K562 (cell line): ENCODE data around the gene GNAI3. TPM values are rescaled to one million over a fixed set of nuclear protein-coding genes. Genes with fewer than 3 reads are reported as not detected.

ENCODE experiments used
- ATAC-seq: fragments of 200-7000 bp; cut with Tn5 transposase; 3 replicates; pipeline ENCODE4 v1.9.1; 2020; ENCODE audit warnings: moderate library complexity
- BruUV-seq: library from RNA; stranded (reverse); fragments of 400-500 nt; replicated peaks from 2 replicates; lab custom pipeline; 2021; lab: Mats Ljungman, UMichigan
- CTCF ChIA-PET: fragments of 300-600 bp; formaldehyde crosslinking; extraction: SDS; loops from one replicate; lab custom pipeline; 2021; ENCODE audit warnings: low intra/inter-chr PET ratio; lab: Yijun Ruan, JAX
- POLR2A ChIA-PET: fragments of 300-600, 350-650 bp; sonication (Branson Sonifier 250); formaldehyde crosslinking; extraction: SDS; loops from one replicate; lab custom pipeline; 2021; ENCODE audit warnings: antibody characterized with exemption, inconsistent platforms; lab: Yijun Ruan, JAX
- DNase-seq, 4 experiments: peaks; one replicate each; pipeline versions ENCODE4 v3.0.0 to v3.0.0-alpha.2; 2011 to 2018; ENCODE audit warnings: low spot score in 3 of 4, mixed read lengths in 3 of 4; ENCODE audit errors: extremely low read depth in 1 of 4
- FAIRE-seq: peaks from 2 replicates; lab custom pipeline; 2011; peaks lifted over from hg19 to GRCh38; lab: Jason Lieb, UNC
- H2AFZ ChIP-seq: 2 replicates; pipeline ENCODE4 v1.6.0; 2011; ENCODE audit warnings: low read depth, low read length, control low read depth, inconsistent platforms
- H3K27ac ChIP-seq: fragments of 200-600 bp; 3 replicates; pipeline ENCODE4 v1.8.0; 2011; ENCODE audit warnings: low read depth, mild to moderate bottlenecking, control low read depth, inconsistent platforms, low read length, moderate library complexity, mixed read lengths; ENCODE audit errors: extremely low read depth
- H3K27me3 ChIP-seq, 2 experiments: fragments of 300-600 bp in 1 of 2; 2 replicates in 1 of 2; 3 replicates in 1 of 2; pipeline versions ENCODE4 v1.6.0 to v1.8.0; 2011; ENCODE audit warnings: inconsistent platforms in 2 of 2, low read length in 2 of 2, mild to moderate bottlenecking in 1 of 2, mixed read lengths in 1 of 2, moderate library complexity in 1 of 2; ENCODE audit not compliant: control insufficient read depth in 2 of 2, insufficient read depth in 2 of 2
- H3K36me3 ChIP-seq: fragments of 300-600 bp; 3 replicates; pipeline ENCODE4 v1.8.0; 2011; ENCODE audit warnings: mild to moderate bottlenecking, low read length, inconsistent platforms; ENCODE audit not compliant: control insufficient read depth, insufficient read depth
- H3K4me1 ChIP-seq, 2 experiments: fragments of 200-600 bp in 1 of 2; replicated peaks in 1 of 2; 2 replicates in 1 of 2; 3 replicates in 1 of 2; pipeline versions ENCODE4 v1.5.1 to v1.8.0; 2011; ENCODE audit warnings: inconsistent platforms in 2 of 2, low read length in 2 of 2, mild to moderate bottlenecking in 1 of 2, mixed read lengths in 1 of 2, moderate library complexity in 1 of 2; ENCODE audit not compliant: control insufficient read depth in 2 of 2, insufficient read depth in 2 of 2
- H3K4me2 ChIP-seq: 2 replicates; pipeline ENCODE4 v1.6.1; 2011; ENCODE audit warnings: low read length, control low read depth, inconsistent platforms, mixed read lengths; ENCODE audit not compliant: insufficient read depth
- H3K4me3 ChIP-seq: fragments of 200-600 bp; sonication (generic), shearing (Covaris generic); 2 replicates; pipeline ENCODE4 v1.5.1; 2016; ENCODE audit warnings: control low read depth, inconsistent platforms
- H3K79me2 ChIP-seq: fragments of 200-600 bp; 3 replicates; pipeline ENCODE4 v1.8.0; 2011; ENCODE audit warnings: low read length, inconsistent platforms; ENCODE audit not compliant: control insufficient read depth, insufficient read depth
- H3K9ac ChIP-seq, 2 experiments: 2 replicates each; pipeline versions ENCODE4 v1.6.0 to v1.6.1; 2011; ENCODE audit warnings: low read depth in 2 of 2, low read length in 2 of 2, control low read depth in 1 of 2, inconsistent platforms in 1 of 2, mild to moderate bottlenecking in 1 of 2, mixed read lengths in 1 of 2; ENCODE audit not compliant: insufficient read depth in 1 of 2
- H3K9me1 ChIP-seq: one replicate; pipeline ENCODE4 v1.6.0; 2011; ENCODE audit warnings: inconsistent platforms, mild to moderate bottlenecking, low read length, moderate library complexity; ENCODE audit not compliant: control insufficient read depth, insufficient read depth
- H3K9me3 ChIP-seq: replicated peaks from 2 replicates; pipeline ENCODE4 v1.5.1; 2011; ENCODE audit warnings: low read depth, low read length, inconsistent platforms; ENCODE audit not compliant: control insufficient read depth, insufficient read depth
- H4K20me1 ChIP-seq: replicated peaks from 2 replicates; pipeline ENCODE4 v1.6.1; 2011; ENCODE audit warnings: low read length, inconsistent platforms, mixed read lengths; ENCODE audit not compliant: control insufficient read depth, insufficient read depth
- CC2D1A ChIP-seq: fragments of 450-650 bp; IDR thresholded peaks from 2 replicates; pipeline ENCODE4 v1.6.1; 2017; ENCODE audit warnings: mild to moderate bottlenecking
- FOXJ3 ChIP-seq: sonication (generic); formaldehyde crosslinking; IDR thresholded peaks from 2 replicates; pipeline ENCODE4 v1.4.0; 2020; ENCODE audit warnings: mild to moderate bottlenecking, missing genetic modification reagents
- HNRNPH1 ChIP-seq: fragments of 200-400 bp; formaldehyde crosslinking; optimal IDR thresholded peaks from 2 replicates; pipeline ENCODE3; 2017; ENCODE audit warnings: low read depth, mild to moderate bottlenecking, low read length, moderate library complexity
- KLF6 ChIP-seq: fragments of 250-450 bp; sonication (Bioruptor Pico); IDR thresholded peaks from 2 replicates; pipeline ENCODE4 v1.4.0; 2020; ENCODE audit warnings: mild to moderate bottlenecking, moderate library complexity, borderline replicate concordance
- NBN ChIP-seq: fragments of 450-650 bp; IDR thresholded peaks from 2 replicates; pipeline ENCODE4 v1.6.1; 2016; ENCODE audit warnings: low read depth, mild to moderate bottlenecking
- PRPF4 ChIP-seq: fragments of 200-400 bp; formaldehyde crosslinking; IDR thresholded peaks from one replicate; pipeline ENCODE4 v1.6.1; 2017; ENCODE audit warnings: low read length, low read depth, mild to moderate bottlenecking; ENCODE audit not compliant: insufficient read depth, poor library complexity, severe bottlenecking
- RAD21 ChIP-seq, 2 experiments: fragments of 250-450 bp in 1 of 2; fragments of 450-650 bp in 1 of 2; sonication (Bioruptor Pico) in 1 of 2; formaldehyde crosslinking in 1 of 2; IDR thresholded peaks in 1 of 2; conservative IDR thresholded peaks in 1 of 2; 2 replicates each; pipeline versions ENCODE4 v1.4.0 to v1.8.0; 2020 to 2022; ENCODE audit warnings: mild to moderate bottlenecking in 2 of 2, moderate library complexity in 1 of 2
- TCF7L2 ChIP-seq: fragments of 150-350 bp; IDR thresholded peaks from 2 replicates; pipeline ENCODE4 v1.6.1; 2016; ENCODE audit warnings: low read depth, mild to moderate bottlenecking, low read length, moderate library complexity
- ZNF445 ChIP-seq: fragments of 250-450 bp; sonication (Bioruptor Pico); IDR thresholded peaks from 2 replicates; pipeline ENCODE4 v1.4.0; 2020; ENCODE audit warnings: low read depth, mild to moderate bottlenecking, moderate library complexity
- WGBS: fragments of 100-300 bp; shearing (Covaris generic); methylation state at CpG from one replicate; pipeline ENCODE4 v1.1.6; 2016; ENCODE audit warnings: low coverage, mixed read lengths; ENCODE audit not compliant: insufficient coverage; ENCODE audit errors: missing lambda C conversion rate; 5-methylcytosine and 5-hydroxymethylcytosine counted together
- in situ Hi-C: fragments of 300-500 bp; cut with MboI; formaldehyde crosslinking; loops from 4 replicates; pipeline ENCODE4 v1.15.0; 2018; ENCODE audit warnings: inconsistent platforms, mixed read lengths
- intact Hi-C: fragments of 100-400 bp; cut with micrococcal nuclease; formaldehyde crosslinking; loops from 2 replicates; pipeline ENCODE4 v1.14.2; 2022
- polyA plus RNA-seq, 8 experiments: library from polyadenylated mRNA; depleted of rRNA in 4 of 8; stranded (reverse) in 5 of 8; unstranded in 3 of 8; fragments of >200 nt; fragmentation: Nextera tagmentation in 2 of 8; fragmentation: Illumina TruSeq in 1 of 8; extraction: Ambion mirVana in 2 of 8; extraction: Trizol in 1 of 8; gene quantifications; 2 replicates each; pipeline versions ENCODE4 v1.2.1 to v1.2.3, GENCODE V29; 2011 to 2014; ENCODE audit warnings: inconsistent platforms in 1 of 8, missing spikeins in 1 of 8
- total RNA-seq, 7 experiments: library from RNA; depleted of rRNA in 6 of 7; stranded (reverse); fragments of >200 nt in 6 of 7; fragmentation: Illumina TruSeq in 2 of 7; extraction: Trizol in 2 of 7; gene quantifications; 2 replicates each; pipeline versions ENCODE4 v1.2.1 to v1.2.3, GENCODE V29; 2011 to 2021; ENCODE audit warnings: low replicate concordance in 1 of 7
- TF ChIP-seq, protein P1 (sequence below): fragments of 450-650 bp; IDR thresholded peaks from 2 replicates; pipeline ENCODE4 v1.6.1; 2017; ENCODE audit warnings: mild to moderate bottlenecking, moderate library complexity
- TF ChIP-seq, protein P2 (sequence below): fragments of 250-450 bp; sonication (Bioruptor Pico); IDR thresholded peaks from 2 replicates; pipeline ENCODE4 v1.5.0; 2021; ENCODE audit warnings: mild to moderate bottlenecking, moderate library complexity

GNAI3 gene
- total and polyA plus RNA-seq, 9 of the 15 experiments (the other 6 are each of a cell fraction or from before 2014, with no cell fraction given) = 6.3 to 13.2 (median 8.9) TPM

DNA sequence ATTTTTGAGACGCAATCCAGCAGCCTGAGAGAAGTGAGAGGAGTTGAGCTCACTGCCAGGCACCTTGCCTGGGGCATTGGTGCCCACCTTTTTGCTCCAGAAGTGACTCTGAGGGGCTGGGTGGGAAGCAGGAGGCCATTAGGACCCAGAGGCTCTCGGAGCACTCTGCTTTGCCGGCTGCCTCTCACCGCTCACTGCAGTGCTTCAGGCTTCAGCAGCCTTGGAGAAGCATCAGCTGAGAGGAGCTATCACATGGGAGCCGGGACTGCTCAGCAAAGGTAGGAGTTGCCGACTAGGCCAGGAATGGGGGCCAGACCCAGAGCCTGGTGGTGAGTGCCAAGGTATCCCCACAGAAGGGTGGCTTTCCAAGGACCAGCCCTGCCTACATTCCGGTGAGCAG is 8.7 kb upstream of the GNAI3 start, which contains the start of gene GPR61:
TSS of gene GPR61 (plus strand) at position 197 of the 400 bp plus-strand sequence. CDS start 3,151 bp downstream, outside the sequence.
- Histone ChIP-seq H3K9ac (peak within 1 kb of the TSS in 1 of 2 experiments; percentile 12; a peak in 1 of 4 replicates), H3K4me3 (no peak within 1 kb of the TSS), H3K9me1 (no peaks in the 10 kb centered on the region), H3K9me3 (no peaks in the 10 kb centered on the region), H3K36me3 (no peaks in the 10 kb centered on the region), H3K4me2 (no peak within 1 kb of the TSS), H3K27ac (no peak within 1 kb of the TSS), H2AFZ (no peak within 1 kb of the TSS), H3K4me1 (peaks cover 2 to 16% of the 10 kb centered on the region in 2 experiments; a peak in 3 of 5 replicates), H3K27me3 (peaks cover 2 to 13% of the 10 kb centered on the region in 2 experiments; a peak in 2 of 5 replicates), H4K20me1 (no peaks in the 10 kb centered on the region), H3K79me2 (no peaks in the 10 kb centered on the region)
- no peak for TF ChIP-seq CC2D1A
- no peak for TF ChIP-seq PRPF4
- TF ChIP-seq, protein P1, sequence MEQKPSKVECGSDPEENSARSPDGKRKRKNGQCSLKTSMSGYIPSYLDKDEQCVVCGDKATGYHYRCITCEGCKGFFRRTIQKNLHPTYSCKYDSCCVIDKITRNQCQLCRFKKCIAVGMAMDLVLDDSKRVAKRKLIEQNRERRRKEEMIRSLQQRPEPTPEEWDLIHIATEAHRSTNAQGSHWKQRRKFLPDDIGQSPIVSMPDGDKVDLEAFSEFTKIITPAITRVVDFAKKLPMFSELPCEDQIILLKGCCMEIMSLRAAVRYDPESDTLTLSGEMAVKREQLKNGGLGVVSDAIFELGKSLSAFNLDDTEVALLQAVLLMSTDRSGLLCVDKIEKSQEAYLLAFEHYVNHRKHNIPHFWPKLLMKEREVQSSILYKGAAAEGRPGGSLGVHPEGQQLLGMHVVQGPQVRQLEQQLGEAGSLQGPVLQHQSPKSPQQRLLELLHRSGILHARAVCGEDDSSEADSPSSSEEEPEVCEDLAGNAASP = no peak
- TF ChIP-seq FOXJ3 = no peak
- no peak for TF ChIP-seq NBN
- TF ChIP-seq RAD21 (CRISPR knock-in tag; conservative IDR thresholded peaks at IDR 0.05 in 1 of 2, IDR thresholded peaks at IDR 0.05 in 1 of 2) = no peak
- TF ChIP-seq, protein P2, sequence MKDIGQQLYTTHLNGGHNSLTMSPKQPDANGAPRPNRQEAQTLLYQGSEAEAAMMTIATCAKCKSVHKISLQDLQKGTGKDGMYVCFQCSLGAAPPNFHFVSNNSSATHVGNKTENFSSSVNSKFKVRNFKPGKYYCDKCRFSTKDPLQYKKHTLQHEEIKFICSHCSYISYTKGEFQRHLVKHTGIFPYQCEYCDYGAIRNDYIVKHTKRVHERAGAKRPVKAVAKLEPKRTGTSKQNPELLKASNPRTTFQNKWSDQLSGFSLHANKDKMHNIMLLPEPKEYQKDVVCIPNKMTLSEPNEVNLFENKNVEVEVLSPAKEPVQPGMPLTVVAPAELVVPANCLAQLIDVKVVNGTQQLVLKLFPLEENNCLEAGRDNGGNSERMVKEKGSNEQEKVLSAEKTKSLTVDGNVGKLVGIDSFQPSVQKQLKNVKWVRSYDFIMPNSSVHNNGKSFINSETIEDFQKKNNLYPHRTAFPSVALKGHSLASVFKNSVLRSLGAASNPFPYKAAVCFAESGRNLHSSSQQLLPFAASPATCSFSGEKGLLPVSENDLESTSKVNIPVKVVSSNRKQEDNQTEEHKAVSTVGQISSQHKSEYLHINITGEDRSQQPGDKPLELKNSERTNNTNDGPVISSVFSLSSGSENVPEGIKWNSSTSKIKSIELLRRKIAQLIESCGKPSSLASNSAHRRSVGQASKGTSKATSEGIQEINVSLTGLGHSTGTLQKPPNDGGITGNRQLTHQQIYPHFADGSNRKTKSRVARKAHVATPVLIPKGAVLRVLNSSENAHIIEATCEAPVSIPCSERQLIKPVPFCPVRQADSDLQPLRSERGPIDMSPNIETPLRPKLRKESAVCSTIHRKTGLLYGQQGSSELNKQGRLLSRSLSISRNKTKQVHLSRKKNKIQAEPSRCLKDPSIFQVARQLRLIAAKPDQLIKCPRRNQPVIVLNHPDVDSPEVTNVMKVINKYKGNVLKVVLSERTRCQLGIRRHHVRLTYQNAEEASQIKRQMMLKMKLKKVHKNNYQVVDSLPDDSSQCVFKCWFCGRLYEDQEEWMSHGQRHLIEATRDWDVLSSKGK (CRISPR knock-in tag) = no peak
- no peak for TF ChIP-seq HNRNPH1
- no peak for TF ChIP-seq TCF7L2
- no peak for TF ChIP-seq ZNF445 (CRISPR knock-in tag)
- TF ChIP-seq KLF6 = no peak
- DNase-seq (peak in 1 of 4 experiments; percentile 5), ATAC-seq (0 out of 3 replicates have a peak, but pooled peaks have one; percentile 15), FAIRE-seq (no peak)
- CTCF ChIA-PET = no interaction called here
- in situ Hi-C loops (no loop called here), intact Hi-C loops (loop anchor here (10.0 kb wide), 1 partner anchor 425 kb away; the partner anchor contains the start of gene ELAPOR1)
- BruUV-seq = no TSS peak
- 9% methylated on average over 7 of the region's 7 CpGs for WGBS
- POLR2A ChIA-PET = interaction anchor here (0.6 to 3.6 kb wide), 6 partner anchors 9 to 299 kb away, joined by 3 to 19 read pairs (median 3); partner anchors contain the start of gene GNAI3
